WTC11 (cell line): ENCODE data around the gene CALY.

Experiments used
- CREB1 ChIP-seq: sonication (generic); formaldehyde crosslinking; IDR thresholded peaks from 2 replicates; pipeline ENCODE4 v1.8.0; 2023; ENCODE audit warnings: mild to moderate bottlenecking, missing genetic modification reagents
- ESRRA ChIP-seq: sonication (generic); formaldehyde crosslinking; IDR thresholded peaks from 2 replicates; pipeline ENCODE4 v1.8.1; 2022; ENCODE audit warnings: mild to moderate bottlenecking, missing genetic modification reagents, borderline replicate concordance
- FOXJ3 ChIP-seq: sonication (generic); formaldehyde crosslinking; IDR thresholded peaks from 2 replicates; pipeline ENCODE4 v1.9.0; 2021; ENCODE audit warnings: missing genetic modification reagents, mild to moderate bottlenecking, borderline replicate concordance
- GABPB1 ChIP-seq: sonication (generic); formaldehyde crosslinking; IDR thresholded peaks from 2 replicates; pipeline ENCODE4 v1.8.1; 2023; ENCODE audit warnings: mild to moderate bottlenecking, missing genetic modification reagents
- MYBL2 ChIP-seq: sonication (generic); formaldehyde crosslinking; IDR thresholded peaks from 2 replicates; pipeline ENCODE4 v1.8.1; 2023; ENCODE audit warnings: mild to moderate bottlenecking, moderate library complexity, missing genetic modification reagents
- NFYB ChIP-seq: sonication (generic); formaldehyde crosslinking; conservative IDR thresholded peaks from 2 replicates; pipeline ENCODE4 v1.8.0; 2022; ENCODE audit warnings: low read depth, missing genetic modification reagents
- SP1 ChIP-seq: sonication (generic); formaldehyde crosslinking; conservative IDR thresholded peaks from 2 replicates; pipeline ENCODE4 v1.8.1; 2022; ENCODE audit warnings: missing genetic modification reagents
- USF2 ChIP-seq: sonication (generic); formaldehyde crosslinking; IDR thresholded peaks from 2 replicates; pipeline ENCODE4 v1.8.1; 2023; ENCODE audit warnings: mild to moderate bottlenecking, missing genetic modification reagents, moderate library complexity
- TF ChIP-seq, protein P1 (sequence below): fragments of 200-600 bp; IDR thresholded peaks from 2 replicates; pipeline ENCODE4 v1.8.0; 2022; ENCODE audit warnings: antibody characterized with exemption
- TF ChIP-seq, protein P2 (sequence below): sonication (generic); formaldehyde crosslinking; IDR thresholded peaks from 2 replicates; pipeline ENCODE4 v1.8.0; 2022; ENCODE audit warnings: mild to moderate bottlenecking, missing genetic modification reagents

GRCh38 chr10:133385214-133385613, 48.5 kb upstream of the CALY start:
- TF ChIP-seq SP1 (no peak), NFYB (no peak), MYBL2 (CRISPR knock-in tag) (no peak), USF2 (CRISPR knock-in tag) (no peak), GABPB1 (no peak), CREB1 (no peak), ESRRA (CRISPR knock-in tag) (no peak), FOXJ3 (CRISPR knock-in tag) (no peak)
- TF ChIP-seq, protein P1, sequence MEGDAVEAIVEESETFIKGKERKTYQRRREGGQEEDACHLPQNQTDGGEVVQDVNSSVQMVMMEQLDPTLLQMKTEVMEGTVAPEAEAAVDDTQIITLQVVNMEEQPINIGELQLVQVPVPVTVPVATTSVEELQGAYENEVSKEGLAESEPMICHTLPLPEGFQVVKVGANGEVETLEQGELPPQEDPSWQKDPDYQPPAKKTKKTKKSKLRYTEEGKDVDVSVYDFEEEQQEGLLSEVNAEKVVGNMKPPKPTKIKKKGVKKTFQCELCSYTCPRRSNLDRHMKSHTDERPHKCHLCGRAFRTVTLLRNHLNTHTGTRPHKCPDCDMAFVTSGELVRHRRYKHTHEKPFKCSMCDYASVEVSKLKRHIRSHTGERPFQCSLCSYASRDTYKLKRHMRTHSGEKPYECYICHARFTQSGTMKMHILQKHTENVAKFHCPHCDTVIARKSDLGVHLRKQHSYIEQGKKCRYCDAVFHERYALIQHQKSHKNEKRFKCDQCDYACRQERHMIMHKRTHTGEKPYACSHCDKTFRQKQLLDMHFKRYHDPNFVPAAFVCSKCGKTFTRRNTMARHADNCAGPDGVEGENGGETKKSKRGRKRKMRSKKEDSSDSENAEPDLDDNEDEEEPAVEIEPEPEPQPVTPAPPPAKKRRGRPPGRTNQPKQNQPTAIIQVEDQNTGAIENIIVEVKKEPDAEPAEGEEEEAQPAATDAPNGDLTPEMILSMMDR, result no peak
- TF ChIP-seq, protein P2, sequence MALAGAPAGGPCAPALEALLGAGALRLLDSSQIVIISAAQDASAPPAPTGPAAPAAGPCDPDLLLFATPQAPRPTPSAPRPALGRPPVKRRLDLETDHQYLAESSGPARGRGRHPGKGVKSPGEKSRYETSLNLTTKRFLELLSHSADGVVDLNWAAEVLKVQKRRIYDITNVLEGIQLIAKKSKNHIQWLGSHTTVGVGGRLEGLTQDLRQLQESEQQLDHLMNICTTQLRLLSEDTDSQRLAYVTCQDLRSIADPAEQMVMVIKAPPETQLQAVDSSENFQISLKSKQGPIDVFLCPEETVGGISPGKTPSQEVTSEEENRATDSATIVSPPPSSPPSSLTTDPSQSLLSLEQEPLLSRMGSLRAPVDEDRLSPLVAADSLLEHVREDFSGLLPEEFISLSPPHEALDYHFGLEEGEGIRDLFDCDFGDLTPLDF (CRISPR knock-in tag), result no peak
